GM21825 (cell line): ENCODE data around the gene SP4.
"Not testable (repeated sequence)": the region's sequence is repeated elsewhere in the genome, so short reads cannot be mapped to it uniquely, and the experiment has no call there.

Source experiments
- ATAC-seq: cut with Tn5 transposase; IDR thresholded peaks from one replicate; pipeline ENCODE4 v1.9.1; 2021; ENCODE audit warnings: mild to moderate bottlenecking, moderate library complexity; ENCODE audit not compliant: unreplicated experiment

SP4 gene

GRCh38 chr7:21524680-21525079 is 96.8 kb downstream of the SP4 start:
- ATAC-seq = no peak

- no peak for ATAC-seq
Measured at GRCh38 chr7:21526007-21526406, 98.1 kb downstream of the SP4 start.

GRCh38 chr7:21526448-21526847 is 98.6 kb downstream of the SP4 start:
- no peak for ATAC-seq

- ATAC-seq = not testable (repeated sequence)
Measured at GRCh38 chr7:21532485-21532884, 104.6 kb downstream of the SP4 start.

DNA sequence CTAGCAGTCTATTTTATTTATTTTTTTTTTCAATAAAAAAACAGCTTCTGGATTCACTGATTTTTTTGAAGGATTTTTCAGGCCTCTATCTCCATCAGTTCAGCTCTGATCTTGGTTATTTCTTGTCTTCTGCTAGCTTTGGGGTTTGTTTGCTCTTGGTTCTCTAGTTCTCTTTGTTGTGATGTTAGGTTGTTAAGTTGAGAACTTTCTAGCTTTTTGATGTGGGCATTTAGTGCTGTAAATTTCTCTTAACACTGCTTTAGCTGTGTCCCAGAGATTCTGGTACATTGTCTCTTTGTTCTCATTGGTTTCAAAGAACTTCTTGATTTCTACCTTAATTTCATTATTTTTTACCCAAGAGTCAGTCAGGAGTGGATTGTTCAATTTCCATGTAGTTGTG is 105.8 kb downstream of the SP4 start:
- ATAC-seq = not testable (repeated sequence)

DNA sequence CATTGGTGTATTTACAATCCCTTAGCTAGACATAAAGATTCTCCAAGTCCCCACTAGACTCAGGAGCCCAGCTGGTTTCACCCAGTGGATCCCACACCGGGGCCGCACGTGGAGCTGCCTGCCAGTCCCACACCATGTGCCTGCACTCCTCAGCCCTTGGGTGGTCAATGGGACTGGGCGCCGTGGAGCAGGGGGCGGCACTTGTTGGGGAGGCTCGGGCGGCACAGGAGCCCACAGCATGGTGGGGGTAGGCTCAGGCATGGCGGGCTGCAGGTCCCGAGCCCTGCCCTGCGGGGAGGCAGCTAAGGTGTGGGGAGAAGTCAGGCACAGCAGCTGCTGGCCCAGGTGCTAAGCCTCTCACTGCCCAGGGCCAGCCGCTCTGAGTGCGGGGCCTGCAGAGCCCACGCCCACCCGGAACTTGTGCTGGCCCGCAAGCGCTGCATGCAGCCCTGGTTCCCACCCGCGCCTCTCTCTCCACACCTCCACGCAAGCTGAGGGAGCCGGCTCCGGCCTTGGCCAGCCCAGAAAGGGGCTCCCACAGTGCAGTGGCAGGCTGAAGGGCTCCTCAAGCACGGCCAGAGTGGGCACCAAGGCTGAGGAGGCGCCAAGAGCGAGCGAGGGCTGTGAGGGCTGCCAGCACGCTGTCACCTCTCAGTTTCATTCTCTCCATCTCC is 108.7 kb downstream of the SP4 start:
- ATAC-seq = not testable (repeated sequence)

- ATAC-seq = no peak
Measured at GRCh38 chr7:21538936-21539495, 111.1 kb downstream of the SP4 start.

GRCh38 chr7:21542891-21543527 is 115.1 kb downstream of the SP4 start, which contains the start of gene DNAH11:
Gene DNAH11, plus strand, starts transcription at chr7:21543039. Its CDS starts 207 bp downstream, at chr7:21543246.
- ATAC-seq = no peak

GRCh38 chr7:21543528-21544302 is 115.8 kb downstream of the SP4 start:
- no peak for ATAC-seq

DNA sequence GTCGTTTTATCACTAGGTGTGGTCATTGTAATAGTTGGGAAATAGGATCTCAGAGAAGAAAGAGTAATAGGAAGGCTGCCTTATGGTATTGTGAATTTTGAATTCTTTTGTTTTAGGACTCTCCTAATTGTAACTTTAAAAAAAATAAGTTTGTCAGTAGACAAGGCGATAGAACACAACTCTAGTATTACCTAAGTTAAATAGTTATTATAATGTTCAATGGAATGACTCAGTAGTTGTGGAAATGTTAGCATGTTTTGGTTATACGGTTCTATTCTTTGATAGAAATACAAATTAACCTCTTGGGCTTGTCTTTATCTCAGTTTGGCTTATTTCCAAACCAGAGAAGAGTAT is 116.4 kb downstream of the SP4 start:
- no peak for ATAC-seq

GRCh38 chr7:21544715-21545114 is 116.8 kb downstream of the SP4 start:
- ATAC-seq = no peak

DNA sequence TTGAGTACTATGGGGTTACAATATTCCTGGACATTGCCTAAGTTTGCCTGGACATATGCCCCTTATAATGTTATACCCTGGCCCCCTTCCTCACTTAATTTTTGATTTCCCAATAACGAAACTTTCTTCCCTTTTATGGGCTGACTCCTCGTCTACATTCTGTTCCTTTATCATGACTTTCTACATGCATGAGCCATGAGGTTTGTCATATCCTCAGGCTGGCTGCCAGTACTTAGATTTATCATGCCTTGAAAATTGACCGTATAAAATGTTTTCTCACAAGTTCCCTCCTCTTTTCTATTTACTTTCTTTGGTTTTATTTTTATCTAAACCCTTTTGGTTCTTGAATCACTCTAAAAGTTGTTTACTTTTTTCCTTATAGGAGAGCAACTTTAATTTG is 119.6 kb downstream of the SP4 start:
- ATAC-seq = no peak

DNA sequence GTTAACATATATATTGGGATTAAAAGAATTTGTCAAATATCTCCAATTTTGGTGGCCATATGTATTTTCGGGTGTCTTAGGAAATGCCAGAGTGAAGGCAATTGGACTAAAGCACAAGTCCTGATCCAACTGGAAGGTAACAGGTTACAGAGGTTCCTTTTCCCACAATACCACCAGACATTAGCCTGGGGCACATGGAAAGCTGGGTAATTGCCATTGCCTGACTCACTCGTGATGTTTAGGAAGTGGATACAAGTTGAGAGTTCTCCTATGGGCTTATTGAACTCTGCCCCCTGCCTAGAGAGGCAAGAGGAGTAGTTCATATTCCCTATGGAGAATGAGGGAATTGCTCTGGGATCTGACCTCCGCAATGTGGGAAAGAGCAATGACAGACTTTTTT is 120.6 kb downstream of the SP4 start:
- ATAC-seq = no peak

DNA sequence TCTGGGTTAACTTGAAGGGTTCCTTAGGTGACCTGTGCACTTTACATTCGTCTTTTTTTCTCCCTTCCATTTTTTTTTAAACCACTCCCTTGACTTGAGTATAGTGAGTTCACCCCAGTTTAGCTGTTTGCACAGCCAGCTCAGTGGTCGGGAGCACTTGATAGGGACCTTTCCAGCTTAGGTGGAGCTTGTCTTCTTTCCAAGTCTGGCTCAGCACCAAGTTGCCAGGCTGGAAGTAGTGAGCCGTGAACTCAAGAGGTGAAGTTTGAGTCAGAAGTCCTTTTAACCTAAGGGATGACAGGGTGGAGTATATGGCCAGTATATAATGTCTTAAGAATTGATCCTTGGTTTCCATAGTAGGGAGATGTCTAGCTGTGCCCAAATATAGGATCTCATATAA is 122.2 kb downstream of the SP4 start:
- ATAC-seq = no peak

- ATAC-seq = no peak
Measured at GRCh38 chr7:21550821-21551531, 123.1 kb downstream of the SP4 start.

DNA sequence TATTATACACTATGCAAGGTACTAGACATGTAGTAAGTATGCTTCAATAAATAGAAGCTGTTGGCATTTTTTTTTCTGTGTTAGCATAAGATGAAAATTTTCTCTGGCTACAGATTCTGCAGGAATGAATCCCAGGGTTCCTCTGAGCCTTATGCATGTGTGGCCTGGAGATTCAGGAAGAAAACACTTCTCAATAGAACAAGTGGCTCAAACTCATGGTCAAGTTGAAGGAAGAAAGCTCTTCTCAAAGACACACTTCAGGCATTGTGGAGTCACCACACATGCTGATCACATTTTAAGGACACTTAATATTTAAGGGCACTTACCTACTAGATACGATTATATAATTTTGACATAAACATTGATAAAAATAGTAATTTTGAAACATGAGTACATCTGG is 134.5 kb downstream of the SP4 start:
- no peak for ATAC-seq
